Subcutaneous abdominal adipose tissue (tissue), 5 donors: ENCODE data around the gene RXRA.
A peak's percentile ranks its signal among the peaks of the same experiment; 100 is the strongest.

ENCODE experiments used
- H3K27ac ChIP-seq: one replicate; pipeline ENCODE4 v1.7.0; 2013; ENCODE audit warnings: low read depth, mild to moderate bottlenecking, inconsistent platforms, low read length, moderate library complexity
- H3K27me3 ChIP-seq, 5 donors: one replicate each; pipeline ENCODE4 v1.7.0; 2013; ENCODE audit warnings: low read length in 5 of 5, inconsistent platforms in 1 of 5; ENCODE audit not compliant: control insufficient read depth in 5 of 5, insufficient read depth in 4 of 5
- H3K36me3 ChIP-seq, 5 donors: one replicate each; pipeline ENCODE4 v1.7.0; 2013; ENCODE audit warnings: low read length in 5 of 5; ENCODE audit not compliant: control insufficient read depth in 5 of 5, insufficient read depth in 5 of 5
- H3K4me1 ChIP-seq, 5 donors: one replicate each; pipeline ENCODE4 v1.7.0; 2013; ENCODE audit warnings: low read length in 5 of 5, mild to moderate bottlenecking in 3 of 5, moderate library complexity in 1 of 5; ENCODE audit not compliant: control insufficient read depth in 5 of 5, insufficient read depth in 5 of 5
- H3K4me3 ChIP-seq, 5 donors: one replicate each; pipeline ENCODE4 v1.7.0; 2013; ENCODE audit warnings: low read length in 5 of 5, low read depth in 1 of 5
- H3K9ac ChIP-seq, 5 donors: one replicate each; pipeline ENCODE4 v1.7.0; 2013; ENCODE audit warnings: low read length in 5 of 5, mild to moderate bottlenecking in 4 of 5, moderate library complexity in 3 of 5
- H3K9me3 ChIP-seq, 5 donors: one replicate each; pipeline ENCODE4 v1.7.0; 2013; ENCODE audit warnings: low read length in 5 of 5; ENCODE audit not compliant: control insufficient read depth in 5 of 5
- donor health status: healthy.
- donor health status: healthy.
- donor health status: healthy.
- donor health status: healthy.
- donor health status: healthy.

RXRA gene

GRCh38 chr9:134433909-134434882 lies 107.9 kb downstream of the RXRA start:
- Histone ChIP-seq H3K36me3 (peaks cover 0 to 59% (median 47%) of the 10 kb centered on the region in 5 donors), H3K4me3 (peak overlapping the region in 1 of 5 donors; percentile 8), H3K9me3 (no peaks in the 10 kb centered on the region), H3K27ac (peak overlapping the region; percentile 60), H3K4me1 (peaks cover 6 to 77% (median 59%) of the 10 kb centered on the region in 5 donors), H3K27me3 (no peaks in the 10 kb centered on the region), H3K9ac (peak overlapping the region in 1 of 5 donors; percentile 27)

GRCh38 chr9:134434894-134435506 lies 108.7 kb downstream of the RXRA start:
- peak overlapping the region in 1 of 5 donors; percentile 41 for H3K9ac ChIP-seq
- H3K4me1 ChIP-seq, result peaks cover 6 to 84% (median 66%) of the 10 kb centered on the region in 5 donors
- no peaks in the 10 kb centered on the region for H3K27me3 ChIP-seq
- H3K27ac ChIP-seq, result peak overlapping the region; percentile 60
- no peaks in the 10 kb centered on the region for H3K9me3 ChIP-seq
- H3K36me3 ChIP-seq, result peaks cover 0 to 57% (median 42%) of the 10 kb centered on the region in 5 donors
- peak overlapping the region in 2 of 5 donors; percentile 8 to 28 for H3K4me3 ChIP-seq

DNA sequence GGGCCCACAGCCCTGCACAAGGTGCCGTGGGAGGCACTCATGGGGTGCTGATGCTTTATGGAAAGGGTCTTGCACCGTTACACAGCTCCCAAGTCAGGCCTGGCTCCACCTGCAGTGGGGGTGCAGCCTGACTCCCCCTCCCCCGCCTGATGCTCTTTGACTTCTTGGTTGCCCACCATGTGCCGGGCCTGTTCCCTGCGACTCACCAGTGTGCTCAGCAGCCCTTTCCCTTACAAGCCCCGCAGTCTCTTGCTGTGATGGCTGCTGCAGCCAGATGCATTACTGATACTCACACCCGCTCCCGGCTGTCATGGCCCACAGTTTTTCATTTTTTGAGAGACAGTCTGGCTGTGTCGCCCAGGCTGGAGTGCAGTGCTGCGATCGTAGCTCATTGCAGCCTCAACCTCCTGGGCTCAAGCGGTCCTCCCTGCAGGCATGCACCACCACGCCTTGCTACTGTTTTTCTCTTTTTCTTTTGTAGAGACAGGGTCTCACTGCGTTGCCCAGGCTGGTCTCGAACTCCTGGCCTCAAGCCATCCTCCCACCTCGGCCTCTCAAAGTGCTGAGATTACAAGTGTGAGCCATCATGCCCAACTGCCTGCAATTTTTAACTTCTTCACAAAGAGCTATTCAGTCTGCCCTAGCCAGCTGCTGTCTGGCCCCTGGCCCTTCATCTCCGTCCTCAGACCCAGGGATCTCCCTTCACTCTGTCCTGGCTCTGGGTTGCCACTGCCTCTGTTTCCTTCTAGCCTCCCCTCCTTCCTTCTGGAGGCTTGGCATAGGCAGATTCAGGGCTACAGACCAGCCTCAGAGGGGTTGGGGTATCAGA lies 109.5 kb downstream of the RXRA start:
- H3K27me3 ChIP-seq, result no peaks in the 10 kb centered on the region
- no peaks in the 10 kb centered on the region for H3K9me3 ChIP-seq
- H3K4me1 ChIP-seq, result peaks cover 6 to 81% (median 62%) of the 10 kb centered on the region in 5 donors
- H3K4me3 ChIP-seq, result peak overlapping the region in 2 of 5 donors; percentile 8 to 28
- peaks cover 0 to 50% (median 35%) of the 10 kb centered on the region in 5 donors for H3K36me3 ChIP-seq
- H3K27ac ChIP-seq, result no peak overlapping the region
- no peak overlapping the region for H3K9ac ChIP-seq

GRCh38 chr9:134436379-134436762 lies 110.1 kb downstream of the RXRA start:
- H3K4me3 ChIP-seq, result no peak overlapping the region
- no peak overlapping the region for H3K27ac ChIP-seq
- H3K9me3 ChIP-seq, result no peaks in the 10 kb centered on the region
- H3K36me3 ChIP-seq, result peaks cover 0 to 50% (median 33%) of the 10 kb centered on the region in 5 donors
- H3K9ac ChIP-seq, result no peak overlapping the region
- H3K4me1 ChIP-seq, result peaks cover 6 to 81% (median 61%) of the 10 kb centered on the region in 5 donors
- H3K27me3 ChIP-seq, result no peaks in the 10 kb centered on the region

DNA sequence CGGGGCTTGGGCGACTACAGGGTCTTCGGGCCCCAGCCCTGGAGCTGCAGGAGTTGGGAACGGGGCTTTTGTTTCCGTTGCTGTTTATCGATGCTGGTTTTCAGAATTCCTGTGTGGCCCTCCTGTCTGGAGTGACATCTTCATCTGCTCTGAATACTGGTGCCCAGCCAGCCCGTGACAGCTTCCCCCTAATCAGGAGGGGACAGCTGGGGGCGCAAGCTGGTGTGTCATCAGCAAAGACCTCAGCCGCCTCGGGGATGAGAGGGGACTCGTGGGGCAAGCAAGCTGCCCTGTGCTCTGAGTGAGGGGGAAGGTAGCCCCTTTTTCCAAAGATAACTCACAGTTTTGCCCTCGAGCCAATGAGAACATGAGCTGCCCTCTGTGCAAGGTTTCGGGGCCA lies 110.7 kb downstream of the RXRA start:
- Histone ChIP-seq H3K9ac (no peak overlapping the region), H3K4me1 (peaks cover 6 to 81% (median 61%) of the 10 kb centered on the region in 5 donors), H3K27me3 (no peaks in the 10 kb centered on the region), H3K9me3 (no peaks in the 10 kb centered on the region), H3K4me3 (no peak overlapping the region), H3K36me3 (peaks cover 0 to 45% (median 30%) of the 10 kb centered on the region in 5 donors), H3K27ac (no peak overlapping the region)

DNA sequence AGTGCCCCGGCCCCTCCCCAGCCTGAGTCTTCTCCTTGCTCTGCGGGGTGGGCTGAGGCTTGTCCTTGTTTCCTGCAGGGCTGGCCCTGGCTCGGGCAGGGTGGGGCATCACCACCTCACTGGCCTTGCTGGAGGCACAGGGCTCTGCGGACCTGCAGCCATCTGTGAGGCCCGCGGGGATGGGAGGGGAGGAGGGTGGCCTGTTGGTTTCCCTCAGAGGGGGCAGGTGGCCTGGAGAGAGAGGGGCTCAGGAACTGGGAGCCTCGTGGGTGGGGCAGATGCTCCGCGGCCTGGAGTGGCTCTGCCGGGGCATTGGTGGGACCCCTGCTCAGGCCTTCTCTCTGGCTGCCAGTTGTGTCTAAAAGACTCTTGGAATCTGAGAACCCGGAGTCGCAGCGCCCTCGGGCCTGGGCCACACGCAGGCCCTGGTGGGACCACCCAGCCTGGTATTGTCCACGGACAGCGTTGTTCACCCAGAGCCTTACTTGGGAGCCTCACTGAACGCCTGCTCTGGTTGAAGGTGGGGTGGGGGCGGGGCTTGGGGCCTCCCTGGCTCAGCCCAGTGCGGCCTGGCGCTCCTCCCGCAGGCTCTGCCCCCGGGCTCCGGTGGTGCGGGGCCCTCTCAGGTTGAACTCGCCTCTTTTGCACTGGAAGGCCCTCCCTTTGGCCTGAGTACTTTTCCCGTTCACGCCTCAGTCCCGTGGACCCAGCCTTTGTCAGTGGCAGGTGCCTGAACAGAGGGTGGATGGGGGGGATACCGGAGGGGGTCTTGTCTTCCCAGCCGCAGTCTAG lies 111.3 kb downstream of the RXRA start:
- H3K4me1 ChIP-seq, result peaks cover 8 to 81% (median 61%) of the 10 kb centered on the region in 5 donors
- H3K27me3 ChIP-seq, result no peaks in the 10 kb centered on the region
- no peak overlapping the region for H3K9ac ChIP-seq
- no peak overlapping the region for H3K4me3 ChIP-seq
- H3K36me3 ChIP-seq, result peaks cover 0 to 43% (median 26%) of the 10 kb centered on the region in 5 donors
- no peak overlapping the region for H3K27ac ChIP-seq
- no peaks in the 10 kb centered on the region for H3K9me3 ChIP-seq

DNA sequence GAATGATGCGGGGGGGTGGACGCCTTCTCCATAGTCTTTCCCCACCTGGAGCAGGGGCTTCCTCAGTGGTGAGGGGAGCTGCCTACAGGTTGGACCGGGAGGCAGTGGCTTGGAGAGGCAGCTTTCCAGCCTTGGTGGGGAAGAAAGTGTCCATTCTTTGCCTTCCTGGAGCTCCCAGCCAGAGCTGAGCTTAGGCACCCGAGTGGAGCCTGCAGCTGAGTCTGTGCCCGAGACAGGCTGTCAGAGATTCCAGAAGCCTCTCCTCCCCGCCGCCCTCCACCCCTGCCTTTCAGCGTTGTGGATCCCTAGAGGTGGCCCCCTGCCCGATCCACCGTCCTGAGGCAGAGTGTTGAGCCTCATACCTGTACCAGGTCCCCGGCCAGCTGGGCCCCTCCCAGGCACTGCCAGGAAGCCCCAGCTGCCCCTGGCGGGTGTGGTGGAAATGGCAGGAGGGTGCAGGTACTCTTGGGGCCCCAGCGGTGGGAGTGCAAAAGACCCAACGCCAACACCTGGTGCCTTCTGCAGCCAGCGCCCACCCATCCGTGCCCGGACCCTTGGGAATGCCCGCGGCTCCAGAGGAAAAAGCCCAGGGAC lies 112.0 kb downstream of the RXRA start:
- no peak overlapping the region for H3K27ac ChIP-seq
- peaks cover 6 to 81% (median 61%) of the 10 kb centered on the region in 5 donors for H3K4me1 ChIP-seq
- H3K36me3 ChIP-seq, result peaks cover 0 to 40% (median 24%) of the 10 kb centered on the region in 5 donors
- no peaks in the 10 kb centered on the region for H3K9me3 ChIP-seq
- no peaks in the 10 kb centered on the region for H3K27me3 ChIP-seq
- no peak overlapping the region for H3K4me3 ChIP-seq
- H3K9ac ChIP-seq, result no peak overlapping the region

GRCh38 chr9:134439368-134439784 lies 113.1 kb downstream of the RXRA start:
- Histone ChIP-seq H3K4me3 (no peak overlapping the region), H3K27ac (no peak overlapping the region), H3K36me3 (peaks cover 0 to 29% (median 19%) of the 10 kb centered on the region in 5 donors), H3K27me3 (no peaks in the 10 kb centered on the region), H3K4me1 (peaks cover 6 to 80% (median 59%) of the 10 kb centered on the region in 5 donors), H3K9ac (peak overlapping the region in 2 of 5 donors; percentile 29 to 30), H3K9me3 (no peaks in the 10 kb centered on the region)
